Activated CD8-positive, alpha-beta T cell treated with anti-CD3 and anti-CD28 coated beads, Interleukin-2, amount 10 ng/mL, durations not matched to agents 7 days and 5 days (primary cell): ENCODE results near the gene PDIA5. TPM values are rescaled to one million over a fixed set of nuclear protein-coding genes. Genes with fewer than 3 reads are reported as not detected.
A peak's percentile ranks its signal among the peaks of the same experiment; 100 is the strongest.

Experiments used
- ATAC-seq: fragments of 150-1000 bp; cut with Tn5 transposase; one replicate; pipeline ENCODE4 v1.10.0; 2021; ENCODE audit warnings: moderate library complexity
- CTCF ChIA-PET: fragments of 350-600 bp; sonication (Branson Sonifier 250); formaldehyde crosslinking; loops from one replicate; lab custom pipeline; 2021; ENCODE audit warnings: antibody characterized with exemption; lab: Charles Lee
- POLR2A ChIA-PET: fragments of 350-600 bp; sonication (Branson Sonifier 250); formaldehyde crosslinking; loops from one replicate; lab custom pipeline; 2021; ENCODE audit warnings: antibody characterized with exemption; lab: Charles Lee
- DNase-seq: peaks from one replicate; pipeline ENCODE4 v3.0.0-alpha.2; 2020
- H3K27ac Mint-ChIP-seq: one replicate; pipeline ENCODE4 v1.8.0; 2021; ENCODE audit warnings: mild to moderate bottlenecking, mixed read lengths
- H3K27me3 Mint-ChIP-seq: one replicate; pipeline ENCODE4 v1.8.0; 2021; ENCODE audit warnings: low read depth, mixed read lengths
- H3K36me3 Mint-ChIP-seq: one replicate; pipeline ENCODE4 v1.8.0; 2021; ENCODE audit warnings: low read depth, mixed read lengths
- H3K4me1 Mint-ChIP-seq: one replicate; pipeline ENCODE4 v1.8.0; 2021; ENCODE audit warnings: low read depth, mixed read lengths
- H3K4me3 Mint-ChIP-seq: one replicate; pipeline ENCODE4 v1.8.0; 2021; ENCODE audit warnings: mild to moderate bottlenecking, mixed read lengths
- H3K9me3 Mint-ChIP-seq: one replicate; pipeline ENCODE4 v1.8.0; 2022; ENCODE audit warnings: mixed read lengths; ENCODE audit not compliant: insufficient read depth
- total RNA-seq, 2 experiments: library from RNA; stranded (reverse); gene quantifications; one replicate each; pipeline ENCODE4 v1.2.3, GENCODE V29; 2021

PDIA5 gene
- total RNA-seq, 2 experiments from 2014 or later, result 8.8 to 11.4 TPM

DNA sequence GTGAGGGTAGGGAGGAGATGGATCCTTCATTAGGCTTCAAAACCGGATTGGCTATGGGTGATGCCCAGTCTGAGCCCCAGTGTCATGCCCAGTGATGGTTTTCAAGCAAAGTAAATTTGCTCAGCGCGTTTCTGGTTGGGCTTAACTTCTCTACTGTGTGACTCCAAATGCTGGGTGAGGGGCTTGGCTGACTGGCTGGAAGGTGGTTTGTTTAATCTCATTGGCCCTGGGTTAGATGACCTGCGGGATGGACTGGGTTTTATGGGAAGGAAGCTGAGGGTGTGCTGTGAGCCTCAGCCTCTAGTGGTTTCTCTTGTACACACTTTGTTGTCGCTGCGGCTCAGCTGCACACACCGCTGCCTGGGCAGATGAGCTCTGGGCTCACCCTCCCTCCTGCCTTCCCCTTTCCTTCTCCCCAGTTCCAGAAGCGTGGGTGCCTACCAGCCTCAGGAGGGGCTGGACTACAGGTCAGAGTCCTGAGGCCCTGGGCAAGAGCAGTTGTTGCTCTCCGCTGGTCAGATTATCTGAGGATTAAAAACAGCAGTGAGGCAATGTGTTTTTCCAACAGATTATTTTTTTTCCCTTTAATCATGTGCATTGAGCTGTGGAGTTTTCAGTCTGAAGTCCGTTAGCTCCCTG is 18.6 kb downstream of the PDIA5 start:
- Mint-ChIP-seq H3K36me3 (peaks cover 2% of the 10 kb centered on the region), H3K9me3 (no peaks in the 10 kb centered on the region), H3K27ac (no peak overlapping the region), H3K4me3 (no peak overlapping the region), H3K27me3 (no peaks in the 10 kb centered on the region), H3K4me1 (peaks cover 50% of the 10 kb centered on the region)
- DNase-seq (peak; percentile 39), ATAC-seq (peak; percentile 74)
- ChIA-PET POLR2A (no interaction called here), CTCF (interaction anchor here (1.1 to 1.7 kb wide), 3 partner anchors 9 to 57 kb away, joined by 4 to 5 read pairs (median 4); partner anchors contain the start of gene SEMA5B)

DNA sequence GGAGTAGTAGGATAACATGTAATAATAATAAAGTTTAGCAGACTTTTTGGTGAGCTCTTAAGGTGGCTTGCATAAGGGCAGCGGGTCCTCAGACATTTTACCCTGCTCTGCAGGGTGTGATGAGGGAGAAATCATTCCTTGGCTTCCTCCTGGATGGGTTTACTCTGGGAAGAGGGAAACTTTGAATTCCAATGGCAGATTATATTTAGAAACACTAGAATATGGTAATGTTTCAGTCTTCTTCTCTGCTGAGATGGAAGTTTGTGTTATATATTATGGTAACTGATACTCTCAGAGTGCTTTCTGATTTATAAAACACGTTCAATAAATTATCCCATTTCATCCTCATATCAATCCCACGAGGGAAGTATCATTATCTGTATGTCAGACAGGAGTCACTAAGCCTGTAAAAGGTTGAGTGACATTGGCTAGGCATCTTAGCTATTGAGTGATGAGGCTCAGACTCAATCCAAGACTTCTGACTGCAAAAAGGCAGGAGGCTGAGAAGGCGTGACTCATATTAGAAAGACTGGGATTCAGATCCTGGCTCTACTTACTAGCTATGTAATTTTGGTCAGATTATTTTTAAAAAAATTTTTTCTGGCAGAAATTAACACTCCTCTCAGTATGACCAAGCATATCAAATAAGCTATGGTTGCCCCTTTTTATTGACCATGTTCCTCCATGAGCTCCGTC is 19.3 kb downstream of the PDIA5 start:
- Mint-ChIP-seq H3K27me3 (no peaks in the 10 kb centered on the region), H3K9me3 (no peaks in the 10 kb centered on the region), H3K4me3 (no peak overlapping the region), H3K4me1 (peaks cover 56% of the 10 kb centered on the region), H3K27ac (no peak overlapping the region), H3K36me3 (peaks cover 4% of the 10 kb centered on the region)
- ATAC-seq, result no peak
- ChIA-PET CTCF (interaction anchor here (1.1 to 1.7 kb wide), 3 partner anchors 8 to 58 kb away, joined by 4 to 5 read pairs (median 4); partner anchors contain the start of gene SEMA5B), POLR2A (no interaction called here)
- DNase-seq, result no peak

DNA sequence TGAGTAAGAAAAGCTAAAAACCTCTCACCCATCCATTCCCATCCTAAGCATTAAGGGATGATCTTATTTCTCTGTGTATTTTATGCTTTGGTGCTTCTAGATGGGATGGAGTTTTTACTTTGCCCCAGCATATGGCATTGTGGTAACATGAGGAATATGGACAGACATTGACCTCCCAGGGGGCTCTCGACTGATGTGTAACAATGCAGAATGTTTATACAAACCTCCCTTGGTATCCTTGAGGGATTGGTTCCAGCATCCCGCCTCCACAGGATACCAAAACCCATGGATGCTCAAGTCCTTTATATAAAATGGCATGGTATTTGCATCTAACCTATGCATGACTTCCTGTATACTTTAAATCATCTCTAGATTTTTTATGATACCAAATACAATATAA is 21.6 kb downstream of the PDIA5 start:
- no peaks in the 10 kb centered on the region for H3K27me3 Mint-ChIP-seq

DNA sequence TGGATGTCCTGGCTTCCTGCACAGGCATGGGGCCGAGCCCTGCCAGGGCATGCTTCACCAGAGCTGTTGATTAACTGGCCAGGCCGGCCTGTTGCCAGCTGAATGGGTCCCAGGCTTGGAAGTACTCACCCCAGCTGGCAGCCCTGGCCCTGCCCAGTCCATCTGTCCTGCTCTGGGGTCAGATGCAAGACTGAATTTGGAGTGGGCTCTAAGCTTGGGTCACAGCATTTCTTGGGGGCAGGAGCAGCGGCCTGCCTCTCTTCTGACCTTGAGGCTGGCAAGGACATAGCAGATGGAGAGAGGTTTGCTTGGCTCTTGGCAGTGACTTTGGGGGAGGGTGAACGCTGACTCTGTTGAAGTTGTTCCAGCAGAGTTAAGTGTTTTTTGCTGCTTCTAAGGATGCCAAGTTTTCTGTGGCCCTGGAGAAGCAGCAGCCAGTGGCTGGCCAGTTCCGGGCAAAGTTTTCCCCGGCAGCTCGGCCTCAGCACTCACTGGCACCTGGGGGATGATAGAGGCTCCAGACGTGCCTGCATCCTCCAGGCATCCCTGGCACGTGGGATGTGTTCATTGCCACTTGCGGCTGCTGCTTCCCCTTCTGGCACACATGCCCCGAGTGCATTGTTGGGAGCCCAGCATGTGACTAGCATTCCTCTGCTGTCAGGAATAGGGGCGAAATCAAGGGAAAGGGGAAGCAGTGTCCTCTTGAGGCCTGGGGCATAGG is 22.9 kb downstream of the PDIA5 start:
- no peaks in the 10 kb centered on the region for H3K27me3 Mint-ChIP-seq
- ATAC-seq (no peak), DNase-seq (no peak)
- no peaks in the 10 kb centered on the region for H3K9me3 Mint-ChIP-seq
- peaks cover 22% of the 10 kb centered on the region for H3K36me3 Mint-ChIP-seq
- ChIA-PET POLR2A (interaction anchor here (0.8 kb wide), 1 partner anchor 59 kb away, joined by 3 read pairs; no protein-coding TSS in a partner anchor), CTCF (no interaction called here)
- H3K4me1 Mint-ChIP-seq, result peaks cover 43% of the 10 kb centered on the region
- no peak overlapping the region for H3K27ac Mint-ChIP-seq
- no peak overlapping the region for H3K4me3 Mint-ChIP-seq

More for the DNA sequence above, 21.6 kb downstream of the PDIA5 start:
- no peak overlapping the region for H3K27ac Mint-ChIP-seq
- ATAC-seq (no peak), DNase-seq (no peak)
- H3K9me3 Mint-ChIP-seq, result no peaks in the 10 kb centered on the region
- H3K4me3 Mint-ChIP-seq, result no peak overlapping the region
- H3K4me1 Mint-ChIP-seq, result peaks cover 47% of the 10 kb centered on the region
- POLR2A ChIA-PET, result no interaction called here
- CTCF ChIA-PET, result no interaction called here
- H3K36me3 Mint-ChIP-seq, result peaks cover 21% of the 10 kb centered on the region

DNA sequence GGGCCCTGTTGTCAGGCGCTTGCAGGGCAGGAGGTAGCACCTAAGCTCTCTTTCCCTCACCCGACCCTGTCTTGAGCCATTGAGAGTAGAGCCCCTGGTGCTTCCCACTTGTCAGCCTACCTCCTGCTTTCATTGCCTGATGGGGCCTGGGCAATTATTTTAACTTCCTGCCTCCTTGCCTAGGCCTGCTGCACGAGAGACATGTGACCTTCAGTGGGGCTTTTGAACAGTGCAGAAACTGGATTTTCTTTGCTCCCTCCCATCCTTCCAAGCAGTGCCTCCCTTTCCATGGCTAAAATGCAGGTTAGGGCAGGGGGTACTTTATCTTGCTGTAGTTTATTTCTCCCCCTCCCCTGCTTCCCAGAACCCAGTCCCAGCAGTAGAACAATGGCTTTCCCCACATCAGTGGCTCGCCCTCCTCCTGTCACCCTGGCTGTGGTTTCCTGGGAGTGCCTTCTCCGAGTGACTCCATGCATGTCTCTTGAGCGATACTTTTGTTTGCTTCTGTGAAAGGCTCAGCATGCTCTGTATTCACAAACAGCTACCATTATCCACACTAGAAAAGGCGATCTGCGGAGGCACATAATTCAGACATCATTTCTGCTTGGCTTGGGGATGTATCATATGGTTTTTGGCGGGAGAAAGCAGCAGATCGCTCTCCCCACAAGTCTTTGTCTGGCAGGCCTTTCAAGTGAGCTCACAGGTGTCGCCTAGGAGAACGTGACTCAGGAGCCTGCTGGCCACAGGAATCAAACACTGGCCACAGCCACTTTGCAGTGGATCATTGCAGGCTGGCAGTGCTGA is 24.1 kb downstream of the PDIA5 start:
- POLR2A ChIA-PET, result interaction anchor here (0.8 kb wide), 1 partner anchor 60 kb away, joined by 3 read pairs; no protein-coding TSS in a partner anchor
- DNase-seq, result peak; percentile 29
- peak; percentile 71 for ATAC-seq
- Mint-ChIP-seq H3K4me1 (peaks cover 31% of the 10 kb centered on the region), H3K27ac (peak overlapping the region; percentile 71), H3K4me3 (peak overlapping the region; percentile 3), H3K36me3 (peaks cover 22% of the 10 kb centered on the region), H3K9me3 (no peaks in the 10 kb centered on the region), H3K27me3 (no peaks in the 10 kb centered on the region)
- CTCF ChIA-PET, result interaction anchor here (1.0 kb wide), 1 partner anchor 459 kb away, joined by 3 read pairs; no protein-coding TSS in a partner anchor

DNA sequence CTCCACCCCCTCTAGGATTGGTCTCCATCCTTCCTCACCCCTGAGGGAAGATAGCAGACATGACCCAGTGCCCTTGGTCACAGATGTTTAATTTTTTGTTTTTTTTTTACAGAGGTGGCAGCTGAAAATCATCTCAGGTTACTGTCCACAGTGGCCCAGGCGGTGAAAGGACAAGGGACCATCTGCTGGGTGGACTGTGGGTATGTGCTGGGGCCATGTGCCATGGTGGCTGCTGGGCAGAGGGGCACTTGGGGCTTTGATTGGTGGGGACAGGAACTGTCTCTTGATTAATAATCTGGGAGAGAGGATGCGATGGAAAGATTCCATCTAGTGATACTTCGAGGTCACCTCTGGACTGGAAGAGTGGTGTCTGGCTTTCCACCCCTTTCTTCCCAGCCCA is 25.4 kb downstream of the PDIA5 start:
- no peak overlapping the region for H3K27ac Mint-ChIP-seq
- H3K4me3 Mint-ChIP-seq, result no peak overlapping the region
- ChIA-PET POLR2A (no interaction called here), CTCF (no interaction called here)
- no peaks in the 10 kb centered on the region for H3K9me3 Mint-ChIP-seq
- no peaks in the 10 kb centered on the region for H3K27me3 Mint-ChIP-seq
- H3K36me3 Mint-ChIP-seq, result peaks cover 22% of the 10 kb centered on the region
- ATAC-seq, result no peak
- no peak for DNase-seq
- H3K4me1 Mint-ChIP-seq, result peaks cover 30% of the 10 kb centered on the region

DNA sequence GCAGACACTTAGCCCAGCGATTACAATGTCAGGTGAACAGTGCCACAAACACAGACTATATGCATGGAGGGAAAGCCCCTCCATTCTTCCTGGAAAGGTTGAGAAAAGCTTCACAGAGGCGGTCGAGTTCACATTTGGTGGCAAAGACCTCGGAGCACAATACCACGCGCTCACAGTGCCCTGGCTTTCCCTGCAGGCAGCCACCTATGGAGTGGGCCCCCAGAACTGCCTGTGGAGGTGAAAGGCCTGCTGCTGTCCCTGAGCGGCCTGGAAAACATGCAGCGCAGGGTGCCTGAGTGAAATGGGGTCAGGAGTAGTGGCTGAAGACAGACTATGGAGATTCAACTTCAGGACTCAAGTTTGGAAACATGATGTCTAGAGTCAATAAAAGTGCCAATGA is 26.9 kb downstream of the PDIA5 start:
- ChIA-PET CTCF (interaction anchor here (1.5 kb wide), 1 partner anchor 8 kb away, joined by 5 read pairs; no protein-coding TSS in a partner anchor), POLR2A (no interaction called here)
- no peaks in the 10 kb centered on the region for H3K9me3 Mint-ChIP-seq
- ATAC-seq (no peak), DNase-seq (no peak)
- peak overlapping the region; percentile 8 for H3K27ac Mint-ChIP-seq
- no peak overlapping the region for H3K4me3 Mint-ChIP-seq
- peaks cover 30% of the 10 kb centered on the region for H3K4me1 Mint-ChIP-seq
- H3K27me3 Mint-ChIP-seq, result no peaks in the 10 kb centered on the region
- peaks cover 19% of the 10 kb centered on the region for H3K36me3 Mint-ChIP-seq

DNA sequence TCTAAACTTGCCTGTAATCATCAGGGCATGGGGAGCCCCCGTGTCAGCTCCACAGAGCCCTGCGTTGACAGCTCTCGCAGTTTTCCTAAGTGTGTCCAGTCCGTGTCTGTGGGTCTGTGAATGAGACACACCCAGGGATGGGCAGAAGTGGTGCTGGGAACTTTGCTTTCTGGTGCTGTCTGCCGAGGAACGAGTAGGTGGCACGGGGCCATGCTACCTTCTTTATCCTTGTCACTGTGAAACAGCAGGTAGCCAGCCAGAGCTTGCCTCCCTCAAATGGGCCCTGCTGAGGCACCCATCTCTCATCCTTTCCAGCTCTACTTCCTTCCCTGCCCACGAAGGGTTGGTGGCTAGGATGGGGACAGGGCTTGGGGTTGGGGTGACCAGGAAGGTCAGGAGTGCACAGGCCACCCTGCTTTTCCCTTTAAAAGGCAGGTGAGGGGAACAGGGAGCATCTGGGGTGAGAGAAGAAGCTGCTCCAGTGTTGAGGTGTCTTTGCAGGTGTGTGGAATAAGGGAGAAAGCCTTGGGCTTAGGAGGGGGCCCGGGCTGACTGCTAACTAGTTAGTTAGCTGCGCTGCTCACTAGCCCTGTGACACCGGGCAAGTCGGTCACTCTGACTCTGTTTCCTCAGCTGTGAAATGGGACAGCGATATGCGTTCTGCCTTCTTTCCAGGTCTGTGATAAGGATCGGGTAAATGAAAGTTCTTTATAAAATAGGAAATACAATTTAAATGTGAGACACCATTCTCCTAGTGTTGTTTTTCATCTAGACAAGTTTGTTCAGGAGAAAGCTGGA is 27.9 kb downstream of the PDIA5 start:
- DNase-seq, result no peak

DNA sequence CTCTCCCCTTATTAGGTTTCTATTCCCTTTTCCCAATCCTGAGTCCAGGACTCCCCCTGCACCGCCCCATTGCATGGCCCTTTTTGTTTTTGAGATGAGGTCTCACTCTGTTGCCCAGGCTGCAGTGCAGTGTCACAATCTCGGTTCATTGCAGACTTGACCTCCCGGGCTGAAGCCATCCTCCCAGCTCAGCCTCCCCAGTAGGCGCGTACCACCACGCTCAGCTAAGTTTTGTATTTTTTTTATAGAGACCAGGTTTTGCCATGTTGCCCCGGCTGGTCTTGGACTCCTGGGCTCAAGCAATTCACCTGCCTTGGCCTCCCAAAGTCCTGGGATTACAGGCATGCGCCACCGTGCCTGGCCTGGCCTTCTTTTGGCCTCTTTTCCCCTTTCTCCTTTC is 29.3 kb downstream of the PDIA5 start:
- ChIA-PET CTCF (no interaction called here), POLR2A (no interaction called here)
- ATAC-seq, result no peak
- no peak for DNase-seq
- peaks cover 17% of the 10 kb centered on the region for H3K36me3 Mint-ChIP-seq
- peaks cover 19% of the 10 kb centered on the region for H3K4me1 Mint-ChIP-seq
- H3K4me3 Mint-ChIP-seq, result no peak overlapping the region
- H3K27me3 Mint-ChIP-seq, result no peaks in the 10 kb centered on the region
- no peaks in the 10 kb centered on the region for H3K9me3 Mint-ChIP-seq
- H3K27ac Mint-ChIP-seq, result no peak overlapping the region

More for the DNA sequence above, 27.9 kb downstream of the PDIA5 start:
- no peak for ATAC-seq
- Mint-ChIP-seq H3K9me3 (no peaks in the 10 kb centered on the region), H3K4me3 (no peak overlapping the region), H3K4me1 (peaks cover 30% of the 10 kb centered on the region), H3K27ac (no peak overlapping the region), H3K36me3 (peaks cover 19% of the 10 kb centered on the region), H3K27me3 (no peaks in the 10 kb centered on the region)
- POLR2A ChIA-PET, result no interaction called here
- CTCF ChIA-PET, result interaction anchor here (0.9 to 1.5 kb wide), 2 partner anchors 9 to 67 kb away, joined by 3 to 5 read pairs; partner anchors contain the start of gene SEMA5B

DNA sequence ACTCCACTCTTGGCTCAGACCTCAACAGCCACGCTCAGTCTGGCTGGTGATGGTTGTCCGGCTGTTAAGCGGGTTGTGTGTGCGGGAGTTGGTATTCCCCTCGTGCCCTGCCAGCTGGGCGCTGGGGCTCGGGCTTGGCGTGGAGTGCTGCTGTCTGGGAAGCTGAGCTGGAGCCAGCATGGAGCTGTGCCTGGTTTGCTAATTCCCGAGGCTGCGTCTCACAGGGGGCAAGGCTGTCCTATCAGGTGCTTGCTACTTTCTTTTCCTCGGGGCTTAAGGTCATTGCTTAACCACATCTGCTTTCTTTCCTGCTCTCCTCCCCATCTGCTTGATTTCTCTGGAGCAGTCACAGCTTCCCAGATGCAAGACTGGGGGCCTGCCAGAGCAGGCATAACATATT is 29.9 kb downstream of the PDIA5 start:
- ChIA-PET CTCF (no interaction called here), POLR2A (interaction anchor here (0.6 kb wide), 1 partner anchor 63 kb away, joined by 3 read pairs; no protein-coding TSS in a partner anchor)
- DNase-seq (no peak), ATAC-seq (no peak)
- no peak overlapping the region for H3K4me3 Mint-ChIP-seq
- no peaks in the 10 kb centered on the region for H3K27me3 Mint-ChIP-seq
- peaks cover 13% of the 10 kb centered on the region for H3K4me1 Mint-ChIP-seq
- H3K27ac Mint-ChIP-seq, result no peak overlapping the region
- peaks cover 15% of the 10 kb centered on the region for H3K36me3 Mint-ChIP-seq
- H3K9me3 Mint-ChIP-seq, result no peaks in the 10 kb centered on the region
